ENCODE results near the gene MDFI.
"Not testable (repeated sequence)": the region's sequence is repeated elsewhere in the genome, so short reads cannot be mapped to it uniquely, and the experiment has no call there.

Gene MDFI

DNA sequence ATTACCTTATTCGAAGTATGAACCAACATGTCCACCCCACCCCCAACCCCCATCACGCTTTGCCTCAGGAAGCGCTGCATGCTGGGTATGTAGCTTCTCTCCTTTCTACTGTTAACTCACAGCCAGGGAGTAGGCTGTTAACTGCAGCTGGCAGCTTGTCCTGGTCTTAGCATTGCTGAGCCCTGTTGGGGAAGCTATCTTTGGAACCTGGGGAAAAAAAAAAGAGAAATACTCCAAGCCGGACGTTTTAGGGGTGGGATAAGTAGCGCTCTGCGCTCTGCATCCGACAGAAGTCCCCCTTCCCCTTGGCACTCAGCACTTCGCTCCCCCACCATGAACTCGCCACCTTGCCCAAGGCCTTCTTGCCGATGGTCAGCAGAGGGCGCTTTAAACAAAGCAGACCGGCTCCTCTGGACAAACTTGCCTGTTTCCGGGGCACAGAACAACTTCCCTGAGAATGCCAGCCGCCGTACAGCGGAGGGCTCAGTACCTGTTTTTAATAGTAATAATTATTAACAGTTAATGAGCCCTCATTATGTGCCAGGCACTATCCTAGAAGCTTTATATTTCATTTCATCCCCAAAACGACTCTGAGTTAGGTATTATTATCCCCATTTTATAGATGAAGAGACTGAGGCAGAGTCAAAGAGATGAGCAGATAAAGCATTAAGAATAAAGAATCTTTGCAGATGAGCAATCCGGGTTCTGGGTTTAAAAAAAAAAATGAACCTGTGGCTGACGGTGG is 35.2 kb upstream of the MDFI start:
- peak; percentile 41 to 47 for DNase-seq (ENCODE audit: low read depth in 1 of 2, low spot score in 1 of 2)

DNA sequence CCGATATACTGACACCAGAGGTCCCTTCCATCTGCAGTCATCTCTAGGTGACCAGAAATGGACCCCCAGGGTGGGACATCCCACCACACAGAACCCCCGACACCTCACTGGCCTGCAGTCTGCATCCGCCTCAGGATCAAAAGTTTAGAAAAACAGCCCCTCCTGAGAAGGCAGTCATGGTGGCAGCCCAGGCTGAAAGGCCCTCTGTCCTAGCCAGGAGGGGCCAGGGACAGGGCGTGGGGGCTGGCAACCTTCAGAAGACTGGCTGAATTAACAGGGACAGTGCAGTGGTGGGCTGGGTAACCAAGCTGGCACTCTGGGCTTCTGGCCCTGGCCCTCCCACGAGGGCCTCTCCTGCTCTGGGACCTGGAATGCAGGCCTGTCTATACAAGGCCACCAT is 34.3 kb upstream of the MDFI start:
- DNase-seq (ENCODE audit: low read depth in 1 of 2, low spot score in 1 of 2) = no peak

DNA sequence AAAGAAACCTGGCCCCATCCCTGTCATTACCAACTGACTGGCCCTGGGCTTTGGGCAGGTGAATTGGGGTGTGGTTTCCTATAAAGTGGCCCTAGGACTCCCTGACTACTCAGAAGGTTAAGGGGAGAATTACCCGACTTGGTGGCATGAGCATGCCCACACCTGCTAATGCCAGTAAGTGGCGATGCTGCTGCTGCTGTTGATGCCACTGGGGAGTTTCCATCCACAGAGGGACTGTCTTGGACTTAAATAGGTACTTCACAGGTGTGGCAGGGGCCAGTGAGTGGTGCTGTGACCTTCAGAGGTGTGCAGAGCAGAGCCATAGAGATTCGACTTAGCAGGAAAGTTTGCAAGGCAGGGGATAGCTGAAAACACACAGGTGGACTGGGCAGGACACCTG is 32.6 kb upstream of the MDFI start:
- no peak for DNase-seq (ENCODE audit: low read depth in 1 of 2, low spot score in 1 of 2)

DNA sequence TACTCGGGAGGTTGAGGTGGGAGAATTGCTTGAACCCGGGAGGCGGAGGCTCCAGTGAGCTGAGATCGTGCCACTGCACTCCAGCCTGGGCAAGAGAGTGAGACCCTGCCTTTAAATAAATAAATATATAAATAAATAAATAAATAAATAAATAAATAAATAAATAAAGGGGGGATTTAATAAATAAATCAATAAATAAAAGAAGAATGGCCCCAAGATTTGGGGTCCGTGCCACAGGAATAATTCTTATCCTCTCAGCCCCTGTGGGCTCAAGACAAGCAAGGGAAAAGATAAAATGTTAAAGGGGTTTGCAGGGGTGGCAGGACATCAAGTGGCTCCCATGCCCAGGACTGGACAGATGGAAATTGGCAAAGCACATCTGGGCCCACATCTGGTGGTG is 31.2 kb upstream of the MDFI start:
- no peak for DNase-seq (ENCODE audit: low read depth in 1 of 2, low spot score in 1 of 2)

DNA sequence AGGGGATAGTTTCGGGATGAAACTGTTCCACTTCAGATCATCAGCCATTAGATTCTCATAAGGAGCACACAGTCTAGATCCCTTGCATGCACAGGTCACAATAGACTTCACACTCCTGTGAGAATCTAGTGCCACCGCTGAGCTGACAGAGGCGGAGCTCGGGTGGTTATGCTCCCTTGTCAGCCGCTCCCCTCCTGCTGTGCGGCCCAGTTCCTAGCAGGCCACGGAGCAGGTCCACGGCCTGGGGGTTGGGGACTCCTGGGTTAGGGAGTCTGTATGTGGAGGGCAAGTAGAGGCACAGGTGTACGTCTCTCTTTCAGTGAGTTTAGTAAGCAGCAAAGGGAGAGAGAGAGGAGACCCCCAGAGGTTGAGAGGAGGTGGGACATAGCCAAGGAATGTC is 30.5 kb upstream of the MDFI start:
- DNase-seq (ENCODE audit: low read depth in 1 of 2, low spot score in 1 of 2) = no peak

DNA sequence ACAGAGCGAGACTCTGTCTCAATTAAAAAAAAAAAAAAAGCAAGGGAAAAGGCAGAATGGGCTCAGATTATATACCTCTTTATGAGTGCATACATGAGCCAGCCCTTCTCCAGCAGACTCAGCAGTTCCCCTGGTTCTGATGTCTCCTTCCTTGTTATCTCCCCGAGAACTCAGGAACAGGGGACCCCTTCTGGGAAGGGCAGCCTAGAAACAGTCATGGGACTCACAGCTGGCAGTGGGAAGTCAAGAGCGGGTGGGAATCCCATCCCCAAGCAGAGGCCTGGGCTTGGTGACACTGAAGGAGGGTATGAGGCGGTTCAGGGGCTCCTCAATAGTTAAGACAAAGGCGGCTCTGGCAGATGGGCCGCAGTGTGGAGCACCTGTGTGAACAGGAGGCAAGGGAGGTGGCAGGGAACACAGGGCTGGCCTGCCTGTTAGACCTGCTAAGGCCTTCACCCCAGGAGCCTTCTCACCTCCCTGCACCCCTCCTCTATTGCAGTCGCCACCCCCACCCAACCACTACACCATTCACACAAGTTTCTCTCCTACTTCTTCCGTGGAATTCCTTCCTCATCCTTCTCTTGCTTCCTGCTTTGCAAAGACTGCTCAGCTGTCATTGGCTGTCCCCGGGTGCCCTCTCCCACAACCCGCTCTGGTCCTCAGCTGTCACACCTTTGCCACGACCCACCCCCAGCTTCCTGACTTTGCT is 29.7 kb upstream of the MDFI start:
- no peak for DNase-seq (ENCODE audit: low read depth in 1 of 2, low spot score in 1 of 2)

DNA sequence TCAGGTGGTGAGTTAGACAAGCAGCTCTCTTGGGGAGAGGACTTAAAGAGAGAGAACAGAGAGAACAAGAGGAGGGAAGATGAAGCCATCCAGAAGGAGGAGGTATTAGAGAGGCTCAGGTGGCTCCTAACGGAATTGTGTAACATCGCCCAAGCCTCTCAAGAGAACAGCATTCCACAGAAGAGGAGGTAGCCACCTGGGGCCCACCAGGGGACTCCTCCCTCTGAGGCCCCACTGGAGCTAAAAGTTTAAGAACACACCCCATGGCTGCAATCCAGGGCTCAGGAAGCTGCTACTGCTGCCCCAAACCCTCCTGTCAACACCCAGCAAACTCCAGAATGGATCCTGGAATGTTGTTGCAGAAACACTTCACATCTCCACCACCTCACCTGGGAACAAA is 23.6 kb upstream of the MDFI start:
- no peak for DNase-seq (ENCODE audit: low read depth in 1 of 2, low spot score in 1 of 2)

DNA sequence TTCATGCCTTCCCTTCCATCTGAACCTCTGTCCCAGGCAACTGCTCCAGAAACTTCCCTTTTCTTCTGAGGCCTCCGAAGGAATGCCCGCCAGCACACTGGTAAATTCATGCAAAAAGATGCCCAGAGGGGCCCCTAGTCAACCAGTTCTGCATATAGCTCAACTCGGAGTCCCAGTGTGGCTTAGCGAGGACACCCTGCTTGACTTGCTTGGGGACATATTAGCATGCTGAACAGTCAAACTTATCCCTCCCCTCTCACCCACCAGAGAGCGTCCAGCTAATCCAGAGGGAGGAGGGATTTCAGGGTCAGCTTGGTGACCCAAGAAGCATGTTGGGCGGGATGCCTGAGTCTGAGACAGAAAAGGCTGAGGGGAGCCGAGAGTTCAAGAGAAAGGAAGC is 23.0 kb upstream of the MDFI start:
- DNase-seq (ENCODE audit: low read depth in 1 of 2, low spot score in 1 of 2) = no peak

DNA sequence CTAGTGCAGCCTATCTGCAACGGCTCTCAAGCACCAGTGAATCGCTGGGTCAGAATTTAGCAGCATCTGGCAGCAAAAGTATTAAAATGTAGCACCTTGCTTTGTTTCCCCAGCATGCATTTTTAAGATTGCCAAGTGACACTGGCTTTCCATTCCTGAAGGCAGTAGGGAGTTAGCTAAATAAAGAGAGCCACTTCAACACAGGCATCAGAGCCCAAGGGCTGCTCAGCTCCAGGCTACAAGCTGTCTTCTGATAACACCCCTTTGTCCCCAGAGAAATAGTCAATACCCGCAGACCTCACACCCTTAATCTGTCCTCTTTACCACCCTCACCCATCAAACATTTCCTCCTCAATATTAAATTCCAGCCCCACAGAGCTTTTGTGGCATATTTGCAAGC is 19.7 kb upstream of the MDFI start:
- no peak for DNase-seq (ENCODE audit: low read depth in 1 of 2, low spot score in 1 of 2)

DNA sequence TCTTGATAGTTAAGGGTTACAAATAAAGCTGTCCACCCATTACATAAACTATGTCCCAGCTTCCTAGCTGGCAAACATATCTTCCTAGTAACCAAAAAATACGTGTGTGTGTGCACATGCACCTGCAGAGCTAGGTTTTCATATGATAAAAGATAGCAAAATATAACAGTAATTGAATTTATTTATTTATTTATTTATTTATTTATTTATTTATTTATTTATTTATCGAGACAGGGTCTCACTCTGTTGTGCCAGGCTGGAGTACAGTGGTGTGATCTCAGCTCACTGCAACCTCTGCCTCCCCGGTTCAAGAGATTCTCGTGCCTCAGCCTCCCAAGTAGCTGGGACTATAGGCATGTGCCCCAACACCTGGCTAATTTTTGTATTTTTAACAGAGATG is 19.1 kb upstream of the MDFI start:
- not testable (repeated sequence) for DNase-seq (ENCODE audit: low read depth in 1 of 2, low spot score in 1 of 2)

DNA sequence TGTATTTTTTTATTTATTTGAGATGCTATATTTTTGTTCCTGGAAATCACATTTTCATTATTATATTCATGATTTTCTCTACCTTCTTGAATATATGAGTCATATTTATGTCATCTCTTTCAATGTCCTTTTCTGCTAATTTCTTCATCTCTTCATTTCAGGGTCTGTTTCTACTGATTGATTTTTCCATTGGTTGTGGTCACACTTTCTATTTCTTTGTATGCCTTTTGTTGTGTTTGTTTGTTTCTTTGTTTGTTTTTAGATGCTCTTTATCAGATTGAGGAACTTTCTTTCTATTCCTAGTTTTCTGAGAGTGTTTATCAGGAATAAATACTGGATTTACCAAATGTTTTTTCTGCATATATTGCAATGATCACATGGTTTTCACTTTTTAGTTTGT is 16.9 kb upstream of the MDFI start:
- DNase-seq (ENCODE audit: low read depth in 1 of 2, low spot score in 1 of 2) = no peak

DNA sequence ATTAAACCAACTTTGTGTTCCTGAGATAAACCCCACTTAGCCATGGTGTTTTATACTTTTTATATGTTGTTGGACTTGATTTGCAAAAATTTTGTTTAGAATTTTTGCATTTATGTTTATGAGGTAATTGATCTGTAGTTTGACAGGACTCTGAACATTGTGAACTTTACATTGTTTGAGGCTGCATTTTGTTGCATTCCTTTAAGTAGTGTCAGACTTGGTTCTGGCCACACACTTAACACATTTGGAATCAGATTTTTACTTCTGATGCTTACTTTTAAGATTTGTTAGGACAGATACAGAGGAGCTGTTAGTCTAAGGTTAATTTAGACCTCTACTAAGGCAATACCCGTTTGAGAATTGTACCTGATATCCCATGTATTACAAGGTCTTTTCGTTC is 16.5 kb upstream of the MDFI start:
- DNase-seq (ENCODE audit: low read depth in 1 of 2, low spot score in 1 of 2) = no peak

DNA sequence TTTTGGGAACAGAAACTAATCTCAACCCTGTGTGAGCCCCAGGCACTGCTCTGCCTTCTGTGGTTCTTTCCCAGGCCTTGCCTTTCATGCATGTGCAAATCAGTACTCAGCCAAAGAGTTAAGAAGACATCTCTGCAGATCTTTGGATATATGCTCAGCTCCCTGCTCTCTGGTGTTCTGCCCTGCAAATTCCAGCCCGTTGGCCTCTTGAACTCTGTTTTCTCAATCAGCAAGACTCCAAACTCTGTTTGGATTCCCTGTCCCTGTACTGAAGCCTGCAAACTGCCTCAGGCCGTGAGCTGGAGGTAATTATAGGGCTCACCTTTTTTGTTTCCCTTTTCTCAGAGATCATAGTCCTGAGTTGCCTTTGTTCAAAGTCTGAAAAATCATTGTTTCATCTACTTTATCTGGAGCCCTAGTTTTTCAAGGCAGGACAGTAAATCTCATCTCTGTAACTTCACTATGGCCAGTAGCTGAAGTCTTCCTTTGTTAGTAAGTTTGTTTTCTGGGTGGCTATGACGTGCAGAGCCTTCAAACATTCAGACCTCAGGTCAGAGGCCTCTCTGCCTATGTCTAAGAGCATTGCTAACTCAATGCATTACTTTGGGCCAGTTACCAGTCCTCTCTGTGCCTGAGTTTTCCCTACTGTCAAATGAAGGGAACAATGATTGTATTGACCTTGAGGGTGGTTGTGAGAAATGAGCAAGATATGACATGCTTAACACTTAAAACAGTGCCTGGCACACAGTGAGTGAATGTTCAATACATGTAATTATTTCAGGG is 15.9 kb upstream of the MDFI start:
- no peak for DNase-seq (ENCODE audit: low read depth in 1 of 2, low spot score in 1 of 2)

DNA sequence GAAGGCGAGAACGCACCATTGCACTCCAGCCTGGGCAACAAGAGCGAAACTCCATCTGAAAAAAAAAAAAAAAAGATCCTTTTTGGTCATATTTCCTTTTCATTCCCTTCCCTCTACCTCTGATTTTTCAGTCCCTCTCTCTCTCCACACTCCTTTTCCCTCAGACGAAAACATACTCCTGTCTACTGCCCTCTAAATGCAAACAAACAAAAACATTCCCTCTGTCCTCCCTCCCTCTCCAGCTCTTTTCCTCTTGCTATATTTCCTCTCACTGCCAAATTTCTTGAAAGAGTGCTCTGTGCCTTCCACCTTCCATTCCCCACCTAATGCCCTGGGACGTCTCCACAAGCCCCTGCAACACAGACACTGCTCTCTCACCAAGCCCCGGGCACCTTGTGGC is 14.9 kb upstream of the MDFI start:
- DNase-seq (ENCODE audit: low read depth in 1 of 2, low spot score in 1 of 2) = no peak

DNA sequence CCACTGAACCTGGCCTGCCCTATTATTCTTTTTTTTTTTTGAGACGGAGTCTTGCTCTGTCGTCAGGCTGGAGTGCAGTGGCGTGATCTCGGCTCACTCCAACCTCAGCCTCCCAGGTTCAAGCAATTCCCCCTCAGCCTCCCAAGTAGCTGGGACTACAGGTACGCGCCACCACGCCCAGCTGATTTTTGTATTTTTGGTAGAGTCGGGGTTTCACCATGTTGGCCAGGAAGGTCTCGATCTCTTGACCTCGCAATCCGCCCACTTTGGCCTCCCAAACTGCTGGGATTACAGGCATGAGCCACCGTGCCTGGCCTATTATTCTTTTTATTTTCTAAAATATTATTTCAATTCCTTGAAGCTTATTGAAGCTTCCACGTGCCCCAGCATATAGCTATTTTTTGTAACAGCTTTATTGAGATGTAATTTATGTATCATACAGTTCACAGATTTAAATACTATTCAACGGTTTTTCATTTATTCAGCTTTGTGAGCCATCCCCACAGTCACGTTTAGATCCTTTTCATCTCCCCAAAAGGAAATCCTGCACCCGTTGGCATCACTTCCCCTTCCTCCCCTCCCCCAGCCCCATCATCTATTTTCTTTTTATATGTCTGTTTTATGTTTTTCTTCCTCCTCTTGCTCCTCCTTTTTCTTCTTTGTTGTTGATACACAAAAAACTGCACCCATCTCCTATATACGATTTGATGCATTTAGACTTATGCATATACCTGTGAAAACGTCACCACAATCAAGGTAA is 13.5 kb upstream of the MDFI start:
- DNase-seq (ENCODE audit: low read depth in 1 of 2, low spot score in 1 of 2) = no peak

DNA sequence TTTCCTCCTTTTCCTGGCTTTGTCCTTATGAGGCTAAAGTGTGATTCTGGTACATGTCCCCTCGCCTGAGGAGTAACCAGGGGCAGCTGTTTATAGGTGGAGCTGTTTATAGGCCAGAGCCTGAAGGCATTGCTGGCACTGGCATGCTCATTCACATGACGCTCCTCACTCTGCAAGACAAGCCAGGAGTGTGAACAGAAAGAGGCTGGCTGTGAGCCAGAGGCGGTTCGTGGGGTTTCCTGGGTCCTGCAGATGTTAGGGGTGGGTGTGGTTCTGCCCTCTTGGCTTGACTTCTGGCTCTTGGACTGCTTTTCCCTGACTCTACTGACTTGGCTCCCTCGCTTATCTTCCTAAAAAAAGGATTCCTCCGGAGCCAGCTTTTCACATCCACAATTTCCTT is 12.8 kb upstream of the MDFI start:
- DNase-seq (ENCODE audit: low read depth in 1 of 2, low spot score in 1 of 2) = no peak

DNA sequence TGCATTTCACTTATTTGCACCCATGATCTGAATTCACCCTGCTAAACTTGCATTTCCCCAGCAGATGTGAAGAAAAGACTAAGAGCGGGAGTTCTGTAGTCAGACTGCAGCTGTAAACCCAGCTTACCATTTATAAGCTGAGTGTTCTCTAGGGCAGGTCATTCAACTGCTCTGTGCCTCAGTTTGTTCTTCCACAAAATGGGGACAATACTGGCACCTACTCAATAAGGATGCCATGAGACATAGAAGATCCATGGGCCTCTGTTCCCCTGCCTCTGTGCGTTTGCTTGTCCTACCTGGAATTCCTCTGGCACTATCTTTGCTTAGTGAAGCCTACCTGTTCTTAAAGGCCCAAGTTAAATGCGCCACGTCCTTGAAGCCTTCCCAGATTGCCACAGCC is 12.2 kb upstream of the MDFI start:
- no peak for DNase-seq (ENCODE audit: low read depth in 1 of 2, low spot score in 1 of 2)

DNA sequence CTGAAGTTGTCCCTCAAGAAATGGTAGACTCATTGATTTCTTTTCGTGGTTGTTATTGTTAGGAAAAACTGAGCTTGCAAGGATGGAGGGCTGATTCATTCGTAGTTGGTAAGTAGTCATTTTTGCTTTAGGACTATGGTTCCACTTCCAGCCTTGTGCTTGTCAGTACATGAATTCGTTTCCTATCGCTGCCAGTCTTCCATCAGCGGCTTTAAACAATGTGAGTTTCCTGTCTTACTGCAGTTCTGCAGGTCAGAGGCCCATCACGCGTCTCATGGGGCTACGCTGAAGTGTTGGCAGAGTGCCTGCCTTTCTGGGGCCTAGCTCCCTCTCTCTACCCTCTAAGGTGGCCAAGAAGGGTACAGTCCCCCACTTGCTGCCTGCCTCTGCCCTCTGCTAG is 11.4 kb upstream of the MDFI start:
- DNase-seq (ENCODE audit: low read depth in 1 of 2, low spot score in 1 of 2) = no peak

DNA sequence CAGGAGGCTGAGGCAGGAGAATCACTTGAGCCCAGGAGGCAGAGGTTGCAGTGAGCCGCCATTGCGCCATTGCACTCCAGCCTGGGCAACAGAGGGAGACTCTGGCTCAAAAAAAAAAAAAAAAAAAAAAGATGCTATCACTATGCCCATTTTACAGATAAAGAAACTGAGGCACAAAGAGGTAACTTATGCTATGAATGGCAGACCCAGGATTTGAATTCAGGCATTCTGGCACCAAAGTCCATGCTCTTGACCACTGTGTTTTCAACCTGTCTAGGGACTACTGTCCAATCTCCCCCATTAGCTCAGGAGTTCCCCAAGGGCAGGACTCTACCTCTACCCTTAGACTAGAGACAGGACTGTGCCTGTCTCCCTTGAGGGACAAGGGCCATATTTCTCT is 9.1 kb upstream of the MDFI start:
- no peak for DNase-seq (ENCODE audit: low read depth in 1 of 2, low spot score in 1 of 2)

DNA sequence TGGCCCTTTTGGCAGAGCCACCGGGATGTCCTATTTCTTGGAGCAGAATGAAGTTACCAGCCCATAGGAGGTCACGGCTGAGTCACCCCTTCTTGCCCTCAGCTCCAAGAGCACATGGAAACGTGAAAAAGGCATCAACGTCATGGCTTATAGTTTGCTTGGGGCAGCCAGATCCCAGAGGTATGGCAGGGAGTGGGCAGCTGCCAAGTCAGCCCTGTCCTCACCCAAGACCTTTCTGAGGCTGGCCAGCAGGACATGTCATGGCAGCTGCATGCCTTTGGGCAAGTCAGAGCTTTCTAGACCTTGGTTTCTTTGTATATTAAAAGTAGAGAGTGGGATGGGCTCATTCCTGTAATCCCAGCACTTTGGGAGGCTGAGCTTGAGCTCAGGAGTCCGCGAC is 8.2 kb upstream of the MDFI start:
- DNase-seq (ENCODE audit: low read depth in 1 of 2, low spot score in 1 of 2) = no peak

DNA sequence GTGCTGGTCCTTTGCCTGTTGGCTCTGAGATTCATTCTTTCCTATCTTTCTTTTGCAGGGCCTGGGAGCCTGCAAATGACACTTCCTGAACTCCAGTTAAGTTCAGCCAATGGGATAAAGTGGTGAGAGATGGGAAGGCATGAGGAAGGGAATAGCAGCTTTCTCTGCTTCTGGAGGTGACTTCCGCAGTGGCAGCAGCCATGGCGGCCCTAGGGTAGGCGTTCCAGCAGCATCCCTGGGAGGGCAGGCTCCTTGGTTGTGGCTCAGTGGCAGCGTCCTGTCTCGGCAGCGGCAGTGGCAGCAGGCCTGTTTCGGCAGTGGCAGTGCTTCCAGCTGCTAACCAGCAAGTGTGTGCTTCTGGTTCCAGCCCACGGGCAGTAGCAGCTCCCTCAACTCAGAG is 7.3 kb upstream of the MDFI start:
- no peak for DNase-seq (ENCODE audit: low read depth in 1 of 2, low spot score in 1 of 2)
